ENCODE measurements around the gene EHMT1.
"Not testable (repeated sequence)": the region's sequence is repeated elsewhere in the genome, so short reads cannot be mapped to it uniquely, and the experiment has no call there.

The EHMT1 gene

DNA sequence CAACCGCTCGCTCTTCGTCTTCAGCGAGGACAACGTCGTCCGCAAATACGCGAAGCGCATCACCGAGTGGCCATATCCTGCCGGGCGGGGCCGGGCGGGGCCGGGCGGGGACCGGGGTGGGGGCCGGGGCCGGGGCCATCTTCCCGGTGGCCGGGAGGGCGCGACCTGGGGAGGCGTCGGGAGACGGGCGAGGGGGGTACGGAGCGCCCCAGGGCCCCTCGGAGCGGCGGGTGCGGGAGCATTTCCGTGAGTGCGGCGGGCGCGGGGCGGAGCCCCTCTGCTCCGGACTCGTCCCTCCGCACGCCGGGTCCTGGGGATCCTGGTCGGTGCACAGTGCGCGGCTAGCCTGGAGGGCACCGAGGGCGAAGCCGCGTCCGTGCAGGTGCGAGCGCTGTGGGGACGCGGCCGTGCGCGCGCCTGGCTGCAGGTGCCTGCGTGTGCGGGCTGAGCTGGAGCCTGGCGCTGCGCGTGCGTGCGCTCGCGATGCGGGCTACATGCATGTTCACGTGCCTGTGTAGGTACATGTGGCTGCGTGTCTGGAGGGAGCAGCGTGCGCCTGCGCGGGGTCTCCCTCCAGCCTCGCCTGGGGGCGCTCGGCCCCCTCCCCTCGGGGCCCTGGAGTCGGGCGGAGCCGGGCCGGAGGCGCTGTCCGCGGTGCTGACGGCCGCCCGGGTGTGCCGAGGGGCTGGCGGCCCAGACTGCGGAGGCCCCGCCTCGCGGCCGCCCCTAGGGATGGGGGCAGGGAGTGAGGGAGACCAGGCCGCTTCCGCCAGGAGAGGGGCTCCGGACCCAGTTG, 259.5 kb downstream of the EHMT1 start:
- DNase-seq, result no peak

DNA sequence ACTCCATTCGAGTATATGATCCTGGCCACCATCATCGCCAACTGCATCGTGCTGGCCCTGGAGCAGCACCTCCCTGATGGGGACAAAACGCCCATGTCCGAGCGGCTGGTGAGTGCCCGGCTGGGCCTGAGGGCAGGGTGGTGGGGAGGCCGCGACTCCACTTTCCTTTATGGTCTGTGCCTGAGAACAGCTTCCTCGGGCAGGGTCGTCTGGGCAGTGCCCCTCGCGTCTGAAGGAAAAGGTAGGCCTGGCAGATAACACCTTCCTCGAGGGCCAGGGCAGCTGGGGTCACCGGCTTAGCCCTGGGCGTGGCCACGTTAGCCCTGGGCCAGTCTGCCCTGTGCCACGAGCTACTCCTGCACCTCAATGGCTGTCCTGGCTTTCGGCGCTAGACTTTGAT, 260.2 kb downstream of the EHMT1 start:
- no peak for DNase-seq

DNA sequence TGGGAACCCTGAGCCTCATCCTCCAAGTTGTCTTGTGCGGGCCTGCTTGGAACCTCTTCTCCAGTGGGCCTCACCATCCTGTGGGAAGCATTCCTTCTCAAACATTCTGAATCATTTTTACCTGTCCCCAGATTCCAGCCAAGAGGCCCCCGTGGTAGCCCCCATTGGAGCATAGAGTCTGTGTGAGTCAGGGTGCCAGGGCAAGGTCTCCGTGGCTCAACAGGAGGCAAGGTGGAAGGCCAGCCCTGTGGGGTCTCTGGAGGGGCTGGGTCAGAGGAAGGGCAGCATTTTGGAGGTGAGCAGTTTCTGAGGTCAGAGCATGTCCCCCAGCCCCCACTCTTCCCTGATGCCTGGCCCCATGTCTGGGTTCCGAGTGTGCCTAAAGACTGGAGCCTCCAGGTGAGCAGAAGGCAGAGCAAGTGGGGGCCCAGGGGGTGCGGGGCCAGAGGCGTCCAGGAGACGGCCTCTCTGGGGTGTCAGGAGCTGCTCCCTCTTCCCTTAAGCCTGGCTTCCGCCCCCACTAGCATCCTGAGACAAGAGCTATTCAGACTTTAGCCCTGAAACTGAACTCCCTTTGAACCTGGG, 260.9 kb downstream of the EHMT1 start:
- no peak for DNase-seq

DNA sequence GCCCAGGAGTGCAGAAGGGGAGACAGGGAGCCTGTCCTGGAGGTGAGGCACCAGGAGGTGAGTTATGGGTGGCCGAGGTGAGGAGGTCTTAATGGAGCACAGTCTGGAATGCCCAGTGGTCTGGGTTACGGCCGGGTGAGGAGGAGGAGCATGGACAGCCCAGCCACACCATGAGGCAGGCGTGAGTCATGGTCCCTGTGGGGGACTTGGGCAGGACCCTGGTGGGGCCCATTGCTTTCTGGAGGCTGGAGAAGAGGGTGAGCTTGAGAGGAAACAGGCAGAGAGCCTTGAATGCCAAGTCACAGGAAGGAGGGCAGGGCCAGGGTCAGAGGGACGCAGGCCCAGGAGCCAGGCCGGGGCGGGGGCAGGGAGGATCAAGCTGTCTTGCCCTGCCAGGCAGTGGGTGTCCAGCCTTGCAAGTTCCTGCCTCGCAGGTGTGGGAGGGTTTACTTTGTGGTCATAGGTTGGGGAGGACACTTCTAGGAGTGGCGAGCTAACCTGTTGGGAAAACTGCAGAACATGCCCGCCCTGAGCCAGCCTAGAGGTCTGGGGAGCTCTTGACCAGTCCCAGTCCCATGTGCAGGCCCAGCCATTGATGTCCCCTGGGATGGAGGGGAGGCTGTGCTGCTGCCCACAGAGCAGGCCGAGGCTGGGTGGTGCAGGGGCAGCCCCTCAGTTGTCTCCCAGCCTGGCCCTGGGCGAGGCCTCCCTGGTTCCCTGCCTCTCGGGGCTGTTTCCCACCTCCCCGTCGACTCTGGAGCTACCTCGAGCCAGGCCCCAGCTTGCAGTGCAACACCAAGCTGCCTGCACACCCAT, 261.6 kb downstream of the EHMT1 start:
- DNase-seq, result no peak

DNA sequence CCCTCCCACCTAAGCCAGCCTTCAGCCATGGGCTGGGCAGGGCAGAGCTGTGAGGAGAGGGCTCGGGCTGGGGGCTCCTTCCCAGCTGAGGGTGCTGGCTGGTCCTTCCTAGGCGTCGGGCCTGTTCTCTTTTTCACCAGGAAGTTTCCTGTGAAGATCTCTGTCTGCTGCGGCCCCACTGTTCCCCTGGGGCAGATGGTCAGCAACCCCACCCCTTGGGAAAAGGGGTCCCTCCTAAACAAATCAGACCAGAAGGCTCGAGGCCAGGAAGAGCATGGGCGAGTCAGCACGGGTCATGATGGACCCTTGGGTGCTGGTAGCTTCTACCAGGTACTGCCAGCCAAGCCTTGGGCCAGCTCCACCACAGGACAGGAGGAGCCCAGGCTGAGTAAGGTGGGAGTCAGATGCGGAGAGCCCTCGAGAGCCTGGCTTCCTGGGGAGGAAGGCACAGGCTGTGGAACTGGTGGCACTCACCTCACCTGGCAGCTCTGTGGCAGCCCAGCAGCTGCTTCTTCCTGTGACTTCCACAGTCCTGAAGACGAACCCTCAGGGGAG, 262.2 kb downstream of the EHMT1 start:
- DNase-seq, result no peak

DNA sequence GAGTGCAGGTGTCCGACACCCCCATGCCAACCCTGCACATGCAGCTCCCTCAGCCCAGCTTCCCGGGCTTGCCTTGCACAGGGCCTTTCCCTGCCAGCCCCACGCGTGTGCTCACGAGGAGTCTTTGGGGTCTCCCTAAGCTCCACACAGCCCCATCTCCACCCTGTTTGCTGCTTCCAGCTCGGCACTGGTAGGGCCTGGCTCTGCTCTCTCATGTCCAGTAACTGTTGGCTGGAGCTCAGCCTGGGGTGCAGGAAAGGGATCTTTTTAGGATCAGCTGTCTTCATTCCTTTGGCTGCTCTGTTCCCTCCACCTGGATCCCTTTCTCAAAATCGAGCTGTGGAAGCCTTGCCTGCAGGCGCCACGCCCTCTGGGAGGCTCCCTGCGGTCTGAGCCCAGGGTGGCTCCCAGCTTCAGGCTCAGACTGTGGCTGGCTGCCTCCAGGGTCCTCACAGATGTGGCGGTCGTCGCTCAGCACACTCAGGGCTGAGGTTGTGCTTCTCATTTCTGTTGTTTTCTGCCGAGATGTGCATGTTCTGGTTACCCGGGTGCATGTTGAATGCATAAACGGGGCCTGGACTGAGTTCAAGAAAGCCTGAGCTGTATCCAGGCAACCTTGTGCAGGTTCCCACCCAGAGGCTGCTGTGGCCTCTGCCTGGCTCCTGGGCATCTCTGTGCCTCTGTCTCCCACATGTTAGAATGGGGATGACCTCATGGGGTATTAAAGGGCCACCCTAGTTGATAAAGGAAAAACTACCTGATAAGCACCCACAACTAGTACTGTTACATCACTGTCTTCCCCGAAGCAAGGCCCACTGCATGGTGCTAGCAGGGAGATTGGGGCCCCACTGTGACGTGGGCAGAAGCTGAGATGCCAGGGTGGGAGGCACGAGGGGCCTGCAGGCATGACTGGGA, 263.0 kb downstream of the EHMT1 start:
- DNase-seq, result no peak

DNA sequence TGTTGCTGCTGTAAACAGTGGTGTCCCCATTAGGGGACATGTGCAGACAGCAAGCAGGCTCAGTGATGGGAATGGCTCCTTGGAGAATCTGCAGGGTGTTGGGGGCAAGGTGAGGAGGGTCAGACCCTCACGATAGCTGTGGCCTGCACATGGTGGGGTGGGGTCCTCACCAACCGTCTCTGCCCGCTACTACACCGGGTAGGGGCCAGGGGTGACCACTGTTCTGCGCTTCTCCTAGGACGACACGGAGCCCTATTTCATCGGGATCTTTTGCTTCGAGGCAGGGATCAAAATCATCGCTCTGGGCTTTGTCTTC, 263.7 kb downstream of the EHMT1 start:
- no peak for DNase-seq

DNA sequence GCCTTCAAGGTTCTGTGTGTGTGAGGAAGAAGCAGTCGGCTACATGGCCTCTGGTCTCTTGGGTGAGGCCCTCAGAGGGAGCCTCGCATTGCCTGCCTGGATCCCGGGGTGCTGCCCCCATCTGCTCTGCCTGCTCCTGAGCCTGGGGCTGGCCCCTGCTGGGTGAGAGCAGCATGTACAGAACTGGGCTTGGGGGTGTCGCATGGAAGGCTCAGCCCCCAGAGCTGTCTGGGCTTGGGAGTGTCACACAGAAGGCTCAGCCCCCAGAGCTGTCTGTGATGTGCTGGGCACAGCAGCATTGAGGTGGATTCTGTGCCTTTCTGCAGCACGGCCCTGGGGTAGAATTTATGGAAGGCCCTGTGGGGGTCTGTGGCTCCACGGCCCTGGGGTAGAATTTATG, 265.2 kb downstream of the EHMT1 start:
- not testable (repeated sequence) for DNase-seq

DNA sequence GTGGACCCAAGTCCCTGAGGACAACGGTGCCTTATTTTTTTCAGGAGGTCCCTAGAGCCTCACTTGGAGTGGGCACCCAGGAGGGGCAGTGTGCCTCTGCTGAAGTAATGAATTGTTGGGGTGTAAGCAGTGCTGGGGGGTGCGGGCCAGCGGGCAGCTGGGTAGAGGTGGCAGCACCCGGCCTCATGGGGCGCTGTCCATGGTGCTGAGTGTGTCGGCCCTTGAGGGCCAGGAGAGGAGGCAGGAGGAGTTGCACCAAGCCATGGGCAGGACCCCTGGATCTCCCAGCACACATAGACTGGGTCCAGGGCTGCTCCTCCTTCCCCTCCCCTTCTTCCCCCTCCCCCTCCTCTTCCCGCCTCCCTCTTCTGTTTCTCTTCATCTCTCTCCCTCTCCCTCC, 265.7 kb downstream of the EHMT1 start:
- not testable (repeated sequence) for DNase-seq

DNA sequence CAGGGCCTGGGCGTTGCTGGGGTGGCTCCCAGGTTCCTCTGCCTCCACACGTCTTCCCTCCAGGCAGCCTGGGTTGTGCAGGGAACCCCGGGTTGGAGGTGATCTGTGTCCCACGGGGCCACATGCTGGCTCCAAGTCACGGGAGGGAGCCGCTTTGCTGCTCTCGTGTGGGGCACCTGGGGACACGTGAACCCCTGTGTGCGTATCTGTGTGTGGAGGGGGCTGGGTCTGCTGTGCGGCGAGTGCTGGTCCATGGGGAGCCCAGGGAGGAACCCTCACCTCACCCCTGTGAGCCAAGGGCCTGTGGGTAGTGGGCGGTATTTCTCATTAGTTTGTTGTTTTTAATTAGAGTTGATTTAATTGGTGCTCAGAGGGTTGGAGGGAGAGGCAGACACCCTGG, 266.3 kb downstream of the EHMT1 start:
- not testable (repeated sequence) for DNase-seq

All from NCI-H446 (cell line).